Activated CD8-positive, alpha-beta memory T cell treated with anti-CD3 and anti-CD28 coated beads for 36 hours (primary cell): ENCODE measurements around the gene DUSP5. TPM values are rescaled to one million over a fixed set of nuclear protein-coding genes. Genes with fewer than 3 reads are reported as not detected.

ENCODE experiments used
- CTCF ChIA-PET: fragments of 350-600 bp; sonication (Branson Sonifier 250); formaldehyde crosslinking; loops from one replicate; lab custom pipeline; 2021; ENCODE audit warnings: antibody characterized with exemption; lab: Charles Lee
- POLR2A ChIA-PET: fragments of 350-600 bp; sonication (Branson Sonifier 250); formaldehyde crosslinking; loops from one replicate; lab custom pipeline; 2021; ENCODE audit warnings: antibody characterized with exemption; lab: Charles Lee
- total RNA-seq, 2 experiments: library from RNA; stranded (reverse); gene quantifications; one replicate each; pipeline ENCODE4 v1.2.3, GENCODE V29; 2021

The DUSP5 gene
- total RNA-seq, 2 experiments from 2014 or later, result 98.6 to 99.4 TPM

- POLR2A ChIA-PET, result no interaction called here
- CTCF ChIA-PET, result interaction anchor here (0.5 kb wide), 1 partner anchor 21 kb away, joined by 3 read pairs; no protein-coding TSS in a partner anchor
Measured at GRCh38 chr10:110475722-110476515, 21.8 kb upstream of the DUSP5 start.

GRCh38 chr10:110479710-110480109, 18.0 kb upstream of the DUSP5 start:
- POLR2A ChIA-PET, result no interaction called here

GRCh38 chr10:110480387-110480786, 17.3 kb upstream of the DUSP5 start:
- CTCF ChIA-PET, result no interaction called here

More at GRCh38 chr10:110479710-110480109, 18.0 kb upstream of the DUSP5 start:
- CTCF ChIA-PET, result no interaction called here

GRCh38 chr10:110481919-110482318, 15.8 kb upstream of the DUSP5 start:
- ChIA-PET POLR2A (no interaction called here), CTCF (no interaction called here)

More at GRCh38 chr10:110480387-110480786, 17.3 kb upstream of the DUSP5 start:
- POLR2A ChIA-PET, result no interaction called here

GRCh38 chr10:110483633-110484032, 14.1 kb upstream of the DUSP5 start:
- ChIA-PET POLR2A (interaction anchor here (1.1 kb wide), 1 partner anchor 54 kb away, joined by 14 read pairs; no protein-coding TSS in a partner anchor), CTCF (interaction anchor here (0.6 kb wide), 1 partner anchor 297 kb away, joined by 3 read pairs; no protein-coding TSS in a partner anchor)

- POLR2A ChIA-PET, result no interaction called here
- CTCF ChIA-PET, result no interaction called here
Measured at GRCh38 chr10:110485541-110485940, 12.2 kb upstream of the DUSP5 start.

- CTCF ChIA-PET, result no interaction called here
- POLR2A ChIA-PET, result interaction anchor here (0.7 kb wide), 1 partner anchor 40 kb away, joined by 18 read pairs; no protein-coding TSS in a partner anchor
Measured at GRCh38 chr10:110486680-110487410, 10.9 kb upstream of the DUSP5 start.

GRCh38 chr10:110487411-110488331, 10.0 kb upstream of the DUSP5 start:
- CTCF ChIA-PET, result no interaction called here
- POLR2A ChIA-PET, result interaction anchor here (0.7 kb wide), 1 partner anchor 41 kb away, joined by 18 read pairs; no protein-coding TSS in a partner anchor

GRCh38 chr10:110488332-110488681, 9.4 kb upstream of the DUSP5 start:
- ChIA-PET POLR2A (no interaction called here), CTCF (no interaction called here)

GRCh38 chr10:110488940-110489339, 8.8 kb upstream of the DUSP5 start:
- ChIA-PET POLR2A (no interaction called here), CTCF (no interaction called here)

GRCh38 chr10:110490640-110491039, 7.1 kb upstream of the DUSP5 start:
- ChIA-PET CTCF (interaction anchor here (1.0 kb wide), 1 partner anchor 132 kb away, joined by 3 read pairs; no protein-coding TSS in a partner anchor), POLR2A (no interaction called here)

- CTCF ChIA-PET, result interaction anchor here (0.7 to 1.0 kb wide), 2 partner anchors 73 to 133 kb away, joined by 3 to 4 read pairs; no protein-coding TSS in a partner anchor
- POLR2A ChIA-PET, result no interaction called here
Measured at GRCh38 chr10:110491346-110491745, 6.4 kb upstream of the DUSP5 start.

GRCh38 chr10:110492069-110492822, 5.5 kb upstream of the DUSP5 start:
- ChIA-PET POLR2A (interaction anchor here (0.7 kb wide), 1 partner anchor 11 kb away, joined by 3 read pairs; no protein-coding TSS in a partner anchor), CTCF (no interaction called here)

- ChIA-PET POLR2A (interaction anchor here (0.6 kb wide), 1 partner anchor 69 kb away, joined by 3 read pairs; no protein-coding TSS in a partner anchor), CTCF (no interaction called here)
Measured at GRCh38 chr10:110493832-110494426, 3.8 kb upstream of the DUSP5 start.

- POLR2A ChIA-PET, result interaction anchor here (0.6 kb wide), 1 partner anchor 31 kb away, joined by 3 read pairs; no protein-coding TSS in a partner anchor
- CTCF ChIA-PET, result no interaction called here
Measured at GRCh38 chr10:110494532-110494931, 3.2 kb upstream of the DUSP5 start.

GRCh38 chr10:110495731-110496552, 1.8 kb upstream of the DUSP5 start:
- POLR2A ChIA-PET, result interaction anchor here (0.9 to 1.8 kb wide), 4 partner anchors 10 to 191 kb away, joined by 3 to 5 read pairs (median 5); partner anchors contain the start of gene SMNDC1

More at GRCh38 chr10:110495731-110496552, 1.8 kb upstream of the DUSP5 start:
- CTCF ChIA-PET, result interaction anchor here (1.2 kb wide), 1 partner anchor 142 kb away, joined by 4 read pairs; no protein-coding TSS in a partner anchor
